Testis (tissue), 2 donors: ENCODE data around the gene NOTO.

Source experiments
- POLR2A ChIP-seq: fragments of 450-650 bp; IDR thresholded peaks from one replicate; pipeline ENCODE4 v1.6.1; 2017; ENCODE audit warnings: antibody characterized with exemption, mild to moderate bottlenecking, moderate library complexity
- TF ChIP-seq, protein P1 (sequence below), 3 experiments: fragments of 450-650 bp in 2 of 3; fragments of 200-600 bp in 1 of 3; sonication (generic) in 1 of 3; IDR thresholded peaks; one replicate each; pipeline ENCODE4 v1.5.1; 2016 to 2019; ENCODE audit warnings: antibody characterized with exemption in 3 of 3, mild to moderate bottlenecking in 2 of 3, moderate library complexity in 1 of 3

DNA sequence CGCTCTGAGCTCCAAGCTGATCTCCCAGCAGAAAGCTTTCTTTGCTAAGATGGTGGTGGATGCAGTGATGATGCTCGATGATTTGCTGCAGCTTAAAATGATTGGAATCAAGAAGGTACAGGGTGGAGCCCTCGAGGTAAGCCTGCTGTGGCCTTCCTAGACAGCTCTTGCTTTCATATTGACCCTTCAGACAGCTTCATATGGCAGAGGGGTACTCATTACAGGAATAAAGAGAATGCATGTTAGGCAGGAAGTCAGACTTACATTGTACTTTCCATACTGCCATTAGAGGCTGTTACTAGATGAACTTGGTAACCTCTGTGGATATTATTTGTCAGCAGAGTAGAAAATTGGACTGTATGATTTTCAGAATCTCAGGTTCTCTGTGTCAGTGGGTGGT, 42.2 kb downstream of the NOTO start:
- TF ChIP-seq, protein P1, sequence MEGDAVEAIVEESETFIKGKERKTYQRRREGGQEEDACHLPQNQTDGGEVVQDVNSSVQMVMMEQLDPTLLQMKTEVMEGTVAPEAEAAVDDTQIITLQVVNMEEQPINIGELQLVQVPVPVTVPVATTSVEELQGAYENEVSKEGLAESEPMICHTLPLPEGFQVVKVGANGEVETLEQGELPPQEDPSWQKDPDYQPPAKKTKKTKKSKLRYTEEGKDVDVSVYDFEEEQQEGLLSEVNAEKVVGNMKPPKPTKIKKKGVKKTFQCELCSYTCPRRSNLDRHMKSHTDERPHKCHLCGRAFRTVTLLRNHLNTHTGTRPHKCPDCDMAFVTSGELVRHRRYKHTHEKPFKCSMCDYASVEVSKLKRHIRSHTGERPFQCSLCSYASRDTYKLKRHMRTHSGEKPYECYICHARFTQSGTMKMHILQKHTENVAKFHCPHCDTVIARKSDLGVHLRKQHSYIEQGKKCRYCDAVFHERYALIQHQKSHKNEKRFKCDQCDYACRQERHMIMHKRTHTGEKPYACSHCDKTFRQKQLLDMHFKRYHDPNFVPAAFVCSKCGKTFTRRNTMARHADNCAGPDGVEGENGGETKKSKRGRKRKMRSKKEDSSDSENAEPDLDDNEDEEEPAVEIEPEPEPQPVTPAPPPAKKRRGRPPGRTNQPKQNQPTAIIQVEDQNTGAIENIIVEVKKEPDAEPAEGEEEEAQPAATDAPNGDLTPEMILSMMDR (IDR thresholded peaks at IDR 0.05), result no peak
- TF ChIP-seq POLR2A, result no peak
